H1 (cell line): ENCODE data around the gene AGAP1. TPM values are rescaled to one million over a fixed set of nuclear protein-coding genes. Genes with fewer than 3 reads are reported as not detected.

ENCODE experiments used
- CTCF ChIA-PET: fragments of 300-600 bp; sonication (Branson Sonifier 250); formaldehyde crosslinking; loops from one replicate; lab custom pipeline; 2021; ENCODE audit not compliant: partially characterized antibody; lab: Charles Lee
- POLR2A ChIA-PET: fragments of 300-600 bp; sonication (Branson Sonifier 250); formaldehyde crosslinking; loops from one replicate; lab custom pipeline; 2021; ENCODE audit warnings: inconsistent platforms; ENCODE audit not compliant: partially characterized antibody; lab: Charles Lee
- DNase-seq, 2 experiments: peaks; one replicate each; pipeline versions ENCODE4 v3.0.0 to v3.0.0-alpha.2; 2010 to 2022; ENCODE audit warnings: low spot score in 2 of 2, low read depth in 1 of 2, mixed read lengths in 1 of 2
- FAIRE-seq: peaks from 2 replicates; lab custom pipeline; 2011; peaks lifted over from hg19 to GRCh38; lab: Jason Lieb, UNC
- H2AFZ ChIP-seq: 2 replicates; pipeline ENCODE4 v1.8.1; 2012; ENCODE audit warnings: low read length, inconsistent platforms
- H2AK5ac ChIP-seq: 2 replicates; pipeline ENCODE4 v1.6.1; 2013; ENCODE audit warnings: low read depth, low read length
- H2BK120ac ChIP-seq: replicated peaks from 2 replicates; pipeline ENCODE3; 2013; ENCODE audit warnings: low read depth, low read length, inconsistent platforms
- H2BK12ac ChIP-seq: 2 replicates; pipeline ENCODE4 v1.6.1; 2013; ENCODE audit warnings: low read depth, low read length
- H2BK15ac ChIP-seq: 2 replicates; pipeline ENCODE4 v1.6.1; 2013; ENCODE audit warnings: low read length
- H2BK20ac ChIP-seq: 2 replicates; pipeline ENCODE4 v1.6.1; 2013; ENCODE audit warnings: low read length
- H2BK5ac ChIP-seq: 2 replicates; pipeline ENCODE4 v1.6.1; 2013; ENCODE audit warnings: low read depth, low read length
- H3K14ac ChIP-seq: 2 replicates; pipeline ENCODE4 v1.6.1; 2013; ENCODE audit warnings: inconsistent platforms; ENCODE audit not compliant: insufficient read length
- H3K18ac ChIP-seq: 2 replicates; pipeline ENCODE4 v1.6.1; 2013; ENCODE audit warnings: low read length; ENCODE audit errors: extremely low read depth
- H3K23ac ChIP-seq: 2 replicates; pipeline ENCODE4 v1.6.1; 2013; ENCODE audit warnings: inconsistent platforms; ENCODE audit not compliant: insufficient read length
- H3K23me2 ChIP-seq: 2 replicates; pipeline ENCODE4 v1.6.1; 2013; ENCODE audit warnings: low read depth, low read length
- H3K27ac ChIP-seq: 2 replicates; pipeline ENCODE4 v1.6.1; 2011; ENCODE audit warnings: low read depth, low read length, inconsistent platforms
- H3K27me3 ChIP-seq, 4 experiments: replicated peaks in 1 of 4; 1 replicate in 1 of 4; 2 replicates in 3 of 4; pipeline versions ENCODE4 v1.6.1 to v1.8.1; 2011 to 2013; ENCODE audit warnings: low read length in 3 of 4, mild to moderate bottlenecking in 3 of 4, inconsistent platforms in 2 of 4, mixed read lengths in 2 of 4, moderate library complexity in 1 of 4; ENCODE audit not compliant: control insufficient read depth in 3 of 4, insufficient read depth in 3 of 4; ENCODE audit errors: extremely low read depth in 1 of 4
- H3K36me3 ChIP-seq, 4 experiments: 2 replicates each; pipeline versions ENCODE4 v1.6.1 to v1.8.1; 2011 to 2013; ENCODE audit warnings: mild to moderate bottlenecking in 4 of 4, low read length in 3 of 4, moderate library complexity in 2 of 4, control low read depth in 1 of 4, inconsistent platforms in 1 of 4; ENCODE audit not compliant: insufficient read depth in 4 of 4, control insufficient read depth in 2 of 4
- H3K4ac ChIP-seq: replicated peaks from 2 replicates; pipeline ENCODE3; 2013; ENCODE audit warnings: low read length, low read depth, mixed read lengths, inconsistent platforms; ENCODE audit not compliant: insufficient read length
- H3K4me1 ChIP-seq, 4 experiments: replicated peaks in 1 of 4; 1 replicate in 1 of 4; 2 replicates in 3 of 4; pipeline versions ENCODE4 v1.6.1 to v1.8.1; 2011 to 2013; ENCODE audit warnings: low read length in 3 of 4, inconsistent platforms in 2 of 4, mixed read lengths in 1 of 4; ENCODE audit not compliant: insufficient read depth in 4 of 4, control insufficient read depth in 3 of 4
- H3K4me2 ChIP-seq, 2 experiments: 2 replicates each; pipeline versions ENCODE4 v1.6.1 to v1.8.1; 2011 to 2013; ENCODE audit warnings: low read depth in 2 of 2, low read length in 2 of 2, control low read depth in 1 of 2, inconsistent platforms in 1 of 2, mild to moderate bottlenecking in 1 of 2; ENCODE audit not compliant: insufficient read depth in 1 of 2
- H3K4me3 ChIP-seq, 4 experiments: fragments of 200-600, 300-600 bp in 1 of 4; sonication (generic), shearing (Covaris generic), sonication (Bioruptor Twin) in 1 of 4; 2 replicates each; pipeline versions ENCODE4 v1.5.1 to v1.8.1; 2011 to 2016; ENCODE audit warnings: low read length in 4 of 4, low read depth in 3 of 4, control low read depth in 2 of 4, inconsistent platforms in 2 of 4, mild to moderate bottlenecking in 2 of 4, mixed read lengths in 1 of 4, moderate library complexity in 1 of 4; ENCODE audit not compliant: insufficient read depth in 2 of 4; ENCODE audit errors: extremely low read depth in 1 of 4
- H3K56ac ChIP-seq: replicated peaks from 2 replicates; pipeline ENCODE3; 2013; ENCODE audit warnings: low read depth, mild to moderate bottlenecking, mixed read lengths, low read length, inconsistent platforms; ENCODE audit not compliant: insufficient read length
- H3K79me1 ChIP-seq: 2 replicates; pipeline ENCODE4 v1.6.1; 2013; ENCODE audit warnings: low read depth, low read length, control low read depth
- H3K79me2 ChIP-seq, 2 experiments: 2 replicates each; pipeline versions ENCODE4 v1.6.1 to v1.8.1; 2012 to 2013; ENCODE audit warnings: low read length in 2 of 2, mild to moderate bottlenecking in 2 of 2, inconsistent platforms in 1 of 2; ENCODE audit not compliant: insufficient read depth in 2 of 2, control insufficient read depth in 1 of 2
- H3K9ac ChIP-seq, 4 experiments: replicated peaks in 1 of 4; 1 replicate in 1 of 4; 2 replicates in 3 of 4; pipeline versions ENCODE4 v1.6.1 to v1.8.1; 2011 to 2013; ENCODE audit warnings: low read depth in 3 of 4, low read length in 3 of 4, control low read depth in 2 of 4, mild to moderate bottlenecking in 2 of 4, moderate library complexity in 2 of 4, inconsistent platforms in 1 of 4; ENCODE audit errors: extremely low read depth in 1 of 4
- H3K9me3 ChIP-seq, 2 experiments: 2 replicates each; pipeline versions ENCODE4 v1.6.1 to v1.8.1; 2012 to 2013; ENCODE audit warnings: mild to moderate bottlenecking in 2 of 2, moderate library complexity in 2 of 2, control low read depth in 1 of 2, inconsistent platforms in 1 of 2, low read depth in 1 of 2, low read length in 1 of 2, mixed read lengths in 1 of 2; ENCODE audit not compliant: insufficient read depth in 2 of 2
- H4K20me1 ChIP-seq, 2 experiments: replicated peaks in 1 of 2; 2 replicates each; pipeline versions ENCODE3 to v1.8.1; 2011 to 2013; ENCODE audit warnings: inconsistent platforms in 2 of 2, low read length in 2 of 2, mild to moderate bottlenecking in 1 of 2; ENCODE audit not compliant: insufficient read depth in 2 of 2, control insufficient read depth in 1 of 2
- H4K5ac ChIP-seq: 2 replicates; pipeline ENCODE4 v1.6.1; 2013; ENCODE audit warnings: low read length, low read depth, mixed read lengths, inconsistent platforms; ENCODE audit not compliant: insufficient read length
- H4K8ac ChIP-seq: 2 replicates; pipeline ENCODE4 v1.8.0; 2013; ENCODE audit warnings: mild to moderate bottlenecking, moderate library complexity, low read length, inconsistent platforms; ENCODE audit not compliant: insufficient read depth; ENCODE audit errors: extremely low read depth
- H4K91ac ChIP-seq: replicated peaks from 2 replicates; pipeline ENCODE3; 2013; ENCODE audit warnings: low read length, mixed read lengths, inconsistent platforms; ENCODE audit not compliant: insufficient read length
- BCL11A ChIP-seq, 2 experiments: IDR thresholded peaks; one replicate each; pipeline ENCODE4 v1.6.1; 2011; ENCODE audit warnings: low read depth in 2 of 2, low read length in 2 of 2, mild to moderate bottlenecking in 2 of 2
- CEBPB ChIP-seq: IDR thresholded peaks from 2 replicates; pipeline ENCODE4 v1.6.1; 2012; ENCODE audit warnings: low read depth, low read length
- CREB1 ChIP-seq: IDR thresholded peaks from 2 replicates; pipeline ENCODE4 v1.6.1; 2012; ENCODE audit warnings: inconsistent platforms
- HDAC6 ChIP-seq: IDR thresholded peaks from one replicate; pipeline ENCODE4 v1.7.1; 2012; ENCODE audit warnings: low read depth, mild to moderate bottlenecking, inconsistent platforms, low read length, moderate library complexity
- KDM4A ChIP-seq: IDR thresholded peaks from one replicate; pipeline ENCODE4 v1.7.1; 2012; ENCODE audit warnings: low read depth, mild to moderate bottlenecking, moderate library complexity, low read length, inconsistent platforms; ENCODE audit not compliant: severe bottlenecking
- TBP ChIP-seq: IDR thresholded peaks from 2 replicates; pipeline ENCODE4 v1.6.1; 2011; ENCODE audit warnings: low read depth, low read length, improper control_type of control experiment
- WGBS, 2 experiments: shearing (Covaris generic) in 1 of 2; methylation state at CpG; one replicate each; pipeline versions ENCODE4 v1.1.6 to v1.1.7; 2013 to 2015; ENCODE audit warnings: low lambda C conversion rate in 2 of 2, mixed read lengths in 2 of 2, inconsistent platforms in 1 of 2, low coverage in 1 of 2, missing lambda C conversion rate in 1 of 2; ENCODE audit not compliant: insufficient replicate concordance in 2 of 2, insufficient coverage in 1 of 2, insufficient read length in 1 of 2; ENCODE audit errors: extremely low coverage in 1 of 2, missing lambda C conversion rate in 1 of 2; 5-methylcytosine and 5-hydroxymethylcytosine counted together
- polyA plus RNA-seq, 7 experiments: library from polyadenylated mRNA; depleted of rRNA in 3 of 7; stranded (reverse) in 5 of 7; unstranded in 2 of 7; fragments of >200 nt in 5 of 7; fragments of 200-250 nt in 2 of 7; gene quantifications; 1 replicate in 5 of 7; 2 replicates in 1 of 7; 4 replicates in 1 of 7; pipeline versions ENCODE4 v1.2.1 to v1.2.3, GENCODE V29; 2011 to 2013; ENCODE audit warnings: missing spikeins in 2 of 7, mixed read lengths in 2 of 7
- total RNA-seq: library from RNA; stranded (reverse); fragmentation: NEBNext Ultra II Directional; extraction: Animal tissue kit (Norgen Biotek cat#: 25700); gene quantifications from 2 replicates; pipeline ENCODE4 v1.2.1, GENCODE V29; 2021

AGAP1 gene
- total and polyA plus RNA-seq, 2 of the 8 experiments (the other 6 are each of a cell fraction or from before 2014, with no cell fraction given), result 18.1 to 39.4 TPM

GRCh38 chr2:236001166-236001828 lies 507.5 kb downstream of the AGAP1 start:
- H3K23ac ChIP-seq, result no peak overlapping the region
- POLR2A ChIA-PET, result no interaction called here

More at GRCh38 chr2:236001166-236001828, 507.5 kb downstream of the AGAP1 start:
- Histone ChIP-seq H3K4me1 (peaks cover 0 to 2% (median 0%) of the 10 kb centered on the region in 4 experiments; a peak in 2 of 7 replicates), H3K27me3 (no peaks in the 10 kb centered on the region), H2BK5ac (no peak overlapping the region), H4K20me1 (peaks cover 0 to 8% of the 10 kb centered on the region in 2 experiments), H3K27ac (no peak overlapping the region), H3K18ac (no peak overlapping the region), H3K4me2 (no peak overlapping the region), H2AFZ (no peak overlapping the region), H3K79me2 (peaks cover 0 to 3% of the 10 kb centered on the region in 2 experiments; a peak in 2 of 4 replicates), H3K36me3 (no peaks in the 10 kb centered on the region), H2BK12ac (no peak overlapping the region)
- TF ChIP-seq CREB1 (no peak), BCL11A (IDR thresholded peaks at IDR 0.05; ENCODE audit: low read depth in 2 of 2, low read length in 2 of 2) (no peak), HDAC6 (no peak), KDM4A (no peak), CEBPB (no peak), TBP (no peak)
- TF ChIP-seq, all 59 proteins: peak for 0
- DNase-seq, result no peak
- Histone ChIP-seq H2BK120ac (no peak overlapping the region), H4K91ac (no peak overlapping the region), H3K56ac (no peak overlapping the region), H3K14ac (no peak overlapping the region), H2AK5ac (no peak overlapping the region), H4K5ac (no peak overlapping the region), H2BK15ac (no peak overlapping the region), H3K4ac (no peak overlapping the region), H3K9me3 (no peaks in the 10 kb centered on the region), H3K4me3 (no peak overlapping the region), H2BK20ac (no peak overlapping the region), H4K8ac (no peak overlapping the region), H3K23me2 (peaks cover 12% of the 10 kb centered on the region; the same call in 1 of the 2 replicates), H3K9ac (no peak overlapping the region), H3K79me1 (no peaks in the 10 kb centered on the region)
- 88% methylated on average over 15 of the region's 20 CpGs; no CpG with 5 or more reads in 1 of the 2 experiments for WGBS, 2 experiments
- CTCF ChIA-PET, result interaction anchor here (1.0 to 1.6 kb wide), 2 partner anchors 12 to 64 kb away, joined by 3 to 4 read pairs; no protein-coding TSS in a partner anchor
- FAIRE-seq, result no peak
